Astrocyte (in vitro differentiated cells and primary cell): ENCODE measurements around the gene ARG2. TPM values are rescaled to one million over a fixed set of nuclear protein-coding genes. Genes with fewer than 3 reads are reported as not detected.
A peak's percentile ranks its signal among the peaks of the same experiment; 100 is the strongest.

Experiments used
- DNase-seq: peaks from one replicate; pipeline ENCODE4 v3.0.0-alpha.2; 2010; ENCODE audit warnings: low read depth
- FAIRE-seq: peaks from 2 replicates; lab custom pipeline; 2011; peaks lifted over from hg19 to GRCh38; lab: Jason Lieb, UNC
- H2AFZ ChIP-seq: 2 replicates; pipeline ENCODE4 v1.6.0; 2012; ENCODE audit warnings: low read depth, low read length, inconsistent platforms
- H3K27ac ChIP-seq: 2 replicates; pipeline ENCODE4 v1.5.1; 2011; ENCODE audit warnings: low read depth, low read length, inconsistent platforms
- H3K27me3 ChIP-seq: 2 replicates; pipeline ENCODE4 v1.6.0; 2011; ENCODE audit warnings: low read length, inconsistent platforms; ENCODE audit not compliant: insufficient read depth
- H3K36me3 ChIP-seq: 2 replicates; pipeline ENCODE4 v1.5.1; 2011; ENCODE audit warnings: low read length, inconsistent platforms; ENCODE audit not compliant: insufficient read depth
- H3K4me1 ChIP-seq: 2 replicates; pipeline ENCODE4 v1.5.1; 2011; ENCODE audit warnings: low read length, inconsistent platforms; ENCODE audit not compliant: insufficient read depth
- H3K4me2 ChIP-seq: 2 replicates; pipeline ENCODE4 v1.6.0; 2012; ENCODE audit warnings: low read length, inconsistent platforms
- H3K4me3 ChIP-seq: 2 replicates; pipeline ENCODE4 v1.5.1; 2011; ENCODE audit warnings: low read depth, mild to moderate bottlenecking, low read length, inconsistent platforms; ENCODE audit not compliant: insufficient read depth
- H3K79me2 ChIP-seq: 2 replicates; pipeline ENCODE4 v1.6.0; 2012; ENCODE audit warnings: mild to moderate bottlenecking, low read length, inconsistent platforms; ENCODE audit not compliant: insufficient read depth
- H3K9ac ChIP-seq: 2 replicates; pipeline ENCODE4 v1.6.0; 2012; ENCODE audit warnings: mild to moderate bottlenecking, low read length, inconsistent platforms
- H3K9me3 ChIP-seq: 2 replicates; pipeline ENCODE4 v1.5.1; 2012; ENCODE audit warnings: low read depth, mild to moderate bottlenecking, low read length, inconsistent platforms; ENCODE audit not compliant: insufficient read depth
- H4K20me1 ChIP-seq: 2 replicates; pipeline ENCODE4 v1.6.0; 2012; ENCODE audit warnings: low read length, inconsistent platforms; ENCODE audit not compliant: insufficient read depth
- H3K27ac Mint-ChIP-seq: one replicate; pipeline ENCODE4 v1.8.0; 2021; ENCODE audit warnings: mild to moderate bottlenecking, mixed read lengths; ENCODE audit not compliant: unreplicated experiment
- H3K27me3 Mint-ChIP-seq: one replicate; pipeline ENCODE4 v1.8.0; 2021; ENCODE audit warnings: low read depth, mixed read lengths; ENCODE audit not compliant: unreplicated experiment
- H3K36me3 Mint-ChIP-seq: one replicate; pipeline ENCODE4 v1.8.0; 2021; ENCODE audit warnings: low read depth, mixed read lengths; ENCODE audit not compliant: unreplicated experiment
- H3K4me1 Mint-ChIP-seq: one replicate; pipeline ENCODE4 v1.8.0; 2021; ENCODE audit warnings: low read depth, mixed read lengths; ENCODE audit not compliant: unreplicated experiment
- H3K4me3 Mint-ChIP-seq: one replicate; pipeline ENCODE4 v1.8.0; 2021; ENCODE audit warnings: mild to moderate bottlenecking, moderate library complexity, mixed read lengths; ENCODE audit not compliant: unreplicated experiment
- H3K9me3 Mint-ChIP-seq: one replicate; pipeline ENCODE4 v1.8.0; 2021; ENCODE audit warnings: mild to moderate bottlenecking, mixed read lengths; ENCODE audit not compliant: unreplicated experiment
- EZH2 ChIP-seq: IDR thresholded peaks from 2 replicates; pipeline ENCODE4 v1.6.1; 2012; ENCODE audit warnings: mild to moderate bottlenecking, low read length, inconsistent platforms; ENCODE audit not compliant: insufficient read depth
- total RNA-seq: library from RNA; stranded (reverse); gene quantifications from 2 replicates; pipeline ENCODE4 v1.2.1, GENCODE V29; 2021
- TF ChIP-seq, protein P1 (sequence below): IDR thresholded peaks from 2 replicates; pipeline ENCODE4 v1.5.1; 2011; ENCODE audit warnings: low read depth, mild to moderate bottlenecking, inconsistent platforms, low read length, moderate library complexity; ENCODE audit not compliant: insufficient read depth

The ARG2 gene
- total RNA-seq, 1 donor from 2014 or later: 11.6 TPM

DNA sequence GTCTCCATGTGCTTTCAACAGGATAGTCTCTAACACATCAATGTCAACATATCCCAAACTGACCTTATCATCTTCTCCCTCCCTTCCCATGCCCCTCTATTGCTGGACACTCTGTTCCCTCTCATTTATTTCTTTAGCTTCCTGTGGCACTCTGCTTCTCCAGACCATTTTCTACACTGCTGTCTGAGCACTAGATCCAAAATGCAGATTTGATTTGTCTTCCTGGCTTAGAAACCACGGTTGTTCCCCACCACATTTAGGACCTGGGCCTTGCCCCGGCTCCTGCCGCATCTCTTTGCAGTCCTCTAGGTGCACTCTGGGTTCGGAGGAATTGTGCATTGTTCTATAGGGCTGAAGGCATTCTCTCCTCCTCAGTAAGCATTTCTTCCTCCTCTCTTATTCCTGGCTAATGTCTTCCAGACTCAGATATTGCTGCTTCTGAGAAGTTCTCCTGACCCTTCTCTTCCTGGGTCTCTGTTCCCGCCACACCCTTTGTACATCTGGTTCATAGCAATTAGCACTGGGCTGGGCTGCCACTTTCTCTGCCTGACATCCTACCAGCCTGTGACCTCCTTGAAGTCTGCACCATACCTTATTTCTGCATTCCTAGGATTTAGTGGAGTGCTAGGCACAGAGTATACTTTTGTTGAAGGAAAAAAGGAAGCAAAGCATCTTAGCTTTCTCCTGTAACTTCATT, 13.9 kb downstream of the ARG2 start:
- Mint-ChIP-seq H3K9me3 (no peaks in the 10 kb centered on the region), H3K27ac (no peak overlapping the region), H3K36me3 (peaks cover 3% of the 10 kb centered on the region), H3K4me3 (no peak overlapping the region), H3K4me1 (peaks cover 6% of the 10 kb centered on the region), H3K27me3 (no peaks in the 10 kb centered on the region)
- Histone ChIP-seq H3K27me3 (no peaks in the 10 kb centered on the region), H3K79me2 (no peaks in the 10 kb centered on the region), H3K4me3 (no peak overlapping the region), H3K9me3 (no peaks in the 10 kb centered on the region), H3K9ac (no peak overlapping the region), H2AFZ (no peak overlapping the region), H3K27ac (no peak overlapping the region), H3K36me3 (no peaks in the 10 kb centered on the region), H3K4me2 (no peak overlapping the region), H4K20me1 (no peaks in the 10 kb centered on the region), H3K4me1 (no peaks in the 10 kb centered on the region)
- FAIRE-seq (no peak), DNase-seq (no peak)
- no peak for TF ChIP-seq EZH2
- TF ChIP-seq, protein P1, sequence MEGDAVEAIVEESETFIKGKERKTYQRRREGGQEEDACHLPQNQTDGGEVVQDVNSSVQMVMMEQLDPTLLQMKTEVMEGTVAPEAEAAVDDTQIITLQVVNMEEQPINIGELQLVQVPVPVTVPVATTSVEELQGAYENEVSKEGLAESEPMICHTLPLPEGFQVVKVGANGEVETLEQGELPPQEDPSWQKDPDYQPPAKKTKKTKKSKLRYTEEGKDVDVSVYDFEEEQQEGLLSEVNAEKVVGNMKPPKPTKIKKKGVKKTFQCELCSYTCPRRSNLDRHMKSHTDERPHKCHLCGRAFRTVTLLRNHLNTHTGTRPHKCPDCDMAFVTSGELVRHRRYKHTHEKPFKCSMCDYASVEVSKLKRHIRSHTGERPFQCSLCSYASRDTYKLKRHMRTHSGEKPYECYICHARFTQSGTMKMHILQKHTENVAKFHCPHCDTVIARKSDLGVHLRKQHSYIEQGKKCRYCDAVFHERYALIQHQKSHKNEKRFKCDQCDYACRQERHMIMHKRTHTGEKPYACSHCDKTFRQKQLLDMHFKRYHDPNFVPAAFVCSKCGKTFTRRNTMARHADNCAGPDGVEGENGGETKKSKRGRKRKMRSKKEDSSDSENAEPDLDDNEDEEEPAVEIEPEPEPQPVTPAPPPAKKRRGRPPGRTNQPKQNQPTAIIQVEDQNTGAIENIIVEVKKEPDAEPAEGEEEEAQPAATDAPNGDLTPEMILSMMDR: no peak

DNA sequence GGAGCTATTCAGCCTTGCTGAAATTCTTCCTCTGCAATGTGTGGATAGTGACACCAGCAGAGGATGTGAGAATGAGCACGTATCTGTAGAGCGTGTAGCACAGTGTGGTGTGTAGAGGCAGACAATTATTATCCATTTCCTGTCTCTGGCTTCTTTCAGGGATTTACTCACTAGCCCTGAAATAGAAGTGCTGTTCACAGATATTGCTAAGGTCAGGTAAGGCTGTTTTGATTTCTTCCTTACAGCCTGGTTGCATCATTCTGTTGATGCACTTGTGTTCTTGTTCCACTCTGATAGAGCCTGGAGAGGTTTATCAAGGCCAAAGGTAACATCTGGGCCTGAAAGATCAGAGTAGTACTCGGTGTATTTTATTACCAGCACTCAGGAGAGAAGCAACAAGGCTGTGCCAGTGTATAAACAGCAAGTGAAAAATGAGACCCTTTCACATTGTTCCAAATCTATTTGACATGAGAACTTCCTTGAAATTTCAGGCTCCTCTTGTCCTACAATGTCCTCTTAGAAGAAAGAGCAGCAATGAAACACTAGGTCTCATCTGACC, 16.7 kb downstream of the ARG2 start:
- no peak for FAIRE-seq
- Mint-ChIP-seq H3K27ac (peak overlapping the region; percentile 63), H3K9me3 (no peaks in the 10 kb centered on the region)

More for the DNA sequence above, 16.7 kb downstream of the ARG2 start:
- Mint-ChIP-seq H3K4me1 (peaks cover 6% of the 10 kb centered on the region), H3K27me3 (no peaks in the 10 kb centered on the region), H3K4me3 (no peak overlapping the region), H3K36me3 (peaks cover 3% of the 10 kb centered on the region)
- Histone ChIP-seq H4K20me1 (no peaks in the 10 kb centered on the region), H3K4me3 (no peak overlapping the region), H3K27me3 (no peaks in the 10 kb centered on the region), H3K27ac (no peak overlapping the region), H3K79me2 (no peaks in the 10 kb centered on the region), H3K4me1 (no peaks in the 10 kb centered on the region), H3K9ac (no peak overlapping the region), H3K4me2 (no peak overlapping the region), H3K9me3 (no peaks in the 10 kb centered on the region), H2AFZ (no peak overlapping the region), H3K36me3 (no peaks in the 10 kb centered on the region)
- TF ChIP-seq, protein P1: no peak
- TF ChIP-seq EZH2: no peak
- no peak for DNase-seq
